ENCODE results near the gene STAC3.

The STAC3 gene

DNA sequence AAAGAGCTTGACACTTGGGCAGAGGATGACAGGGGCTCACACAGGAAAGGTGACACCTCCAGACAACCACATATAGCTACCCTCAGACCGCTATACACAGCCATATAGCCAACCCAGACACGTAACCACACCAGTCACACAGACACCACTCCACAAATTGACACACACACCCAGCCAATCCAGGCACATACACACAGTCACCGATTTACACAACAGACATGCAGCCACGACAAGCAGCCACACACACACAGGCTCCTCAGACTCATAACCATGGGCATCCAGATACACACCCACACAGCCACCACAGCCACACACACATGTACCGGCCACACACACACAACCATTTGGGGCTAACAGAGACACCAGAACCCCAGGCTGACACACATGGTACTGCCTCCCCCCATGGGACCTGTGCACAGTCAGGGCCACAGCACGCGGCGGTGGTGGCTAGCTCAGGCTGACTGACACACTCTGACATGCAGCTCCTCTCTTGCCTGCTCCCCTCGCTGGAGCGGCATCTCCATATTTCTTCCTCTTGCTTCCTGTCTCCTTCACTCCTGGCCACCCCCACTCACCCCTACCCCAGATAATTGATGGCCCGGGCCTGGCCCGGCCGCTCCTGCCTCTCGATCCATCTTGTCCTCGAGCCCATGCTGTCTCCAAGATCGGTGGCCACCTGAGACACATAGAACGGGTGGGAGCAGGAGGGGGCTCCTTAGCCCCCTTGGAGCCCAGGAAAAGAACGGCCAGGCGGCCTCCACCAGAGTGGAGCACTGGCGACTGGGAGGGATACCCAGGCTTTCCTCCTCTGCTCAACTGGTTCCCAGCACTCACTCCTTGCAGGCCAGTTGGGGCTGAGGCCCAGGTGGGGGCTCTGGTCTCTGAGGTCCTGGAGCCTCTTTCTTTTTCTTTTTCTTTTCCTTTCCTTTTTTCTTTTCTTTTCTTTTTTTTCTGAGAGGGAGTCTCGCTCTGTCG lies 27.5 kb downstream of the STAC3 start:
- TF ChIP-seq, protein P1, sequence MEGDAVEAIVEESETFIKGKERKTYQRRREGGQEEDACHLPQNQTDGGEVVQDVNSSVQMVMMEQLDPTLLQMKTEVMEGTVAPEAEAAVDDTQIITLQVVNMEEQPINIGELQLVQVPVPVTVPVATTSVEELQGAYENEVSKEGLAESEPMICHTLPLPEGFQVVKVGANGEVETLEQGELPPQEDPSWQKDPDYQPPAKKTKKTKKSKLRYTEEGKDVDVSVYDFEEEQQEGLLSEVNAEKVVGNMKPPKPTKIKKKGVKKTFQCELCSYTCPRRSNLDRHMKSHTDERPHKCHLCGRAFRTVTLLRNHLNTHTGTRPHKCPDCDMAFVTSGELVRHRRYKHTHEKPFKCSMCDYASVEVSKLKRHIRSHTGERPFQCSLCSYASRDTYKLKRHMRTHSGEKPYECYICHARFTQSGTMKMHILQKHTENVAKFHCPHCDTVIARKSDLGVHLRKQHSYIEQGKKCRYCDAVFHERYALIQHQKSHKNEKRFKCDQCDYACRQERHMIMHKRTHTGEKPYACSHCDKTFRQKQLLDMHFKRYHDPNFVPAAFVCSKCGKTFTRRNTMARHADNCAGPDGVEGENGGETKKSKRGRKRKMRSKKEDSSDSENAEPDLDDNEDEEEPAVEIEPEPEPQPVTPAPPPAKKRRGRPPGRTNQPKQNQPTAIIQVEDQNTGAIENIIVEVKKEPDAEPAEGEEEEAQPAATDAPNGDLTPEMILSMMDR (IDR thresholded peaks at IDR 0.05; ENCODE audit: low read depth, low read length, missing control alignments): no peak
- in situ Hi-C loops (cut with HindIII; ENCODE audit: low sequenced_read_pairs): no loop called here
- no peak overlapping the region for H3K4me3 ChIP-seq (ENCODE audit: low read depth, low read length)
- DNase-seq (ENCODE audit: low read depth): no peak

DNA sequence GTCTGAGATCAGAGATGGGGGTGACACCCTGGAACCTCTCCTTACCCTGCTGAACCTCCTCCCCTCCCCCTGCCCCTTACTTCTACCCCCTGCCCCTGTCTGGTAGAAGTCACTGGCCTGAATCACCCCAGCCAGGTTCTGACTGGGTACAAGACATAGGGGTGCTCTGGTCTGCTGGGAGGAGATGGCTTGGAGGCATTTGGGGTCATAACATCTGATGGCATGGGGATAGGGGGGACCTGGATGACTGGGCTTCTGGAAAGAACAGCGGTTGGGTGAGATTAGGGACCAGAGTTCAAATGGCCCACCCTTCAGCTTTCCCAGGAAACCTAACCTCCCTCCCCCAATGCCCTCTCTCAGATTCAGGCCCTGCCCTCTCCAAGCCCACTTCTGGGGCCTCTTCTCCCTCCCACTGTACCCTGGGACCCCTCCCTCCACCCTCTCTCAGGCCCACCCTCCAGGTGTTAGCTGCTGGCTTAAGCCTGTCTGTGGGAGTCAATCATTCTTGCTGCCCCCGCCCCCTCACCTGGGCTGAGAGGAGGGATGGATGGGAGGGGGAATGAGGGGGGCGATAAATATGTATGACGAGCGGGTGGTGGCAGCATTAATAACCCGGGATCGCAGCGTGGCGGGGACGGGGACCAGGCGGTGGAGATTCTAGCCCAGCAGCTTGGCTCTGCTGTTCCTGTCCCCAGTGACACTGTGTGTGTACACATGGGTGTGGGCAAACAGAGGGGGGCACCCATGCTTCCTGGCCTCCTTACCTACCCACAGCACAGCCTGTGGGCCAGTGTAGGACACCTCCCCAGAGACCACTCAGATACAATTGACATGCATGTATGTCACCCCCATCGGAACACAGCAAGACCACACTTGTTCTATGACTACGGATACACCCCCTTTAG lies 28.4 kb downstream of the STAC3 start:
- H3K4me3 ChIP-seq (ENCODE audit: low read depth, low read length): no peak overlapping the region
- in situ Hi-C loops (cut with HindIII; ENCODE audit: low sequenced_read_pairs): no loop called here
- TF ChIP-seq, protein P1 (IDR thresholded peaks at IDR 0.05; ENCODE audit: low read depth, low read length, missing control alignments): no peak
- DNase-seq (ENCODE audit: low read depth): no peak

DNA sequence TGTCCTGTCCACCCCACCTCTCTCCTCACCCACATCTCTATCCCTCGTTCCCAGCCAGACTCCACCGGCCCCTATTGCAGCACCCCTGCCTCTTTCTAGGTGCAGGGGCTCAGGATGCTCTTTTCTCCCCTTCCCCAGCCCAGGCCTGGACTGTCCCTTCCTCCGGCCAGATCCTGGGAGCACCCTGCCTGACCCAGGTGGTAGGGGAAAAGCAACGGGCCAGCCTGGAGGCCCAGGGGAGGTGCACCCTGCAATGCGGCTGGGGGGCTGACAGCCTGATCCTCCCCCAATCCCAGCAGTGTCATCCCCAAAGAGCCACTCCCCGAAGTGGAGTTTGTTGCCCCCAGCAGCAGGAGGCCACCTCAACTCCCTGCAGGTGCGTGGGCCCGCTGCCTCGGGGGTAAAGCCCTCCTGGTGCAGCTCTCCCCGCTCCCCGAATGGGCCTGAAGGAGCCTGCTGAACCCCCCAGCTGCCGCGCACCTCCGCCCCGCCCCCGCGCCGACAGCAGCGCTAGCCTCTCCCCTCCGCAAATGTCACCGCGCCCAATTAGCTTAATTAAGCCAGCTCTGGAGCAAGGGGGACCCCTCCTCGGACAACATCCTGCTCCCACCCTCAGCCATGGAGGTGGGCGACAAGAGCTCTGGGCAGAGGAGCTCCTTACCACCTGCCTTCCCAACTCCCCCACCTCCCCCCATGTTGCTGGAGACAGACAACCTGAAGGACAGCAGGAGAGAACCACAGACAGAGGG lies 29.6 kb downstream of the STAC3 start:
- TF ChIP-seq, protein P1 (IDR thresholded peaks at IDR 0.05; ENCODE audit: low read depth, low read length, missing control alignments): no peak

DNA sequence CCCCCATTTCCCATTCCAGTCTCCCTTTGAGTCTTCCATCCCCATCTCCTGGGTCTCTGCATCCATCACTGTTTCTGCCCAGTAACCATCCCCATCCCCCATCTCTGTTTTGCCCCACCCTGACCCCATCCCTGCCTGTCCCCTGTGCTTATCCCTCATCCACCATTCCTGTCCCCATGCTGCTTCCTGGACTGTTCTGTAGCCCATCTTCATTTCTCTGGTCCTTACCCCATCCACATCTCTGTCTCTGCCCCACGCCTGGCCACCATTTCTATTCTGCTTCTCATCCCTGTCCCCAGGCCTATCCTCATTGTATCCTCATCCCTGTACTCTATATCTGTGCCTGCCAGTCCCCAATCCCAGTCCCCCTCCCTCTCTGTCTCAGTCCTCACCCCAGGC lies 30.2 kb downstream of the STAC3 start:
- TF ChIP-seq, protein P1 (IDR thresholded peaks at IDR 0.05; ENCODE audit: low read depth, low read length, missing control alignments): no peak
- no peak overlapping the region for H3K4me3 ChIP-seq (ENCODE audit: low read depth, low read length)
- in situ Hi-C loops (cut with HindIII; ENCODE audit: low sequenced_read_pairs): no loop called here
- no peak for DNase-seq (ENCODE audit: low read depth)

More for the DNA sequence above, 29.6 kb downstream of the STAC3 start:
- no peak overlapping the region for H3K4me3 ChIP-seq (ENCODE audit: low read depth, low read length)
- DNase-seq (ENCODE audit: low read depth): no peak
- in situ Hi-C loops (cut with HindIII; ENCODE audit: low sequenced_read_pairs): no loop called here

DNA sequence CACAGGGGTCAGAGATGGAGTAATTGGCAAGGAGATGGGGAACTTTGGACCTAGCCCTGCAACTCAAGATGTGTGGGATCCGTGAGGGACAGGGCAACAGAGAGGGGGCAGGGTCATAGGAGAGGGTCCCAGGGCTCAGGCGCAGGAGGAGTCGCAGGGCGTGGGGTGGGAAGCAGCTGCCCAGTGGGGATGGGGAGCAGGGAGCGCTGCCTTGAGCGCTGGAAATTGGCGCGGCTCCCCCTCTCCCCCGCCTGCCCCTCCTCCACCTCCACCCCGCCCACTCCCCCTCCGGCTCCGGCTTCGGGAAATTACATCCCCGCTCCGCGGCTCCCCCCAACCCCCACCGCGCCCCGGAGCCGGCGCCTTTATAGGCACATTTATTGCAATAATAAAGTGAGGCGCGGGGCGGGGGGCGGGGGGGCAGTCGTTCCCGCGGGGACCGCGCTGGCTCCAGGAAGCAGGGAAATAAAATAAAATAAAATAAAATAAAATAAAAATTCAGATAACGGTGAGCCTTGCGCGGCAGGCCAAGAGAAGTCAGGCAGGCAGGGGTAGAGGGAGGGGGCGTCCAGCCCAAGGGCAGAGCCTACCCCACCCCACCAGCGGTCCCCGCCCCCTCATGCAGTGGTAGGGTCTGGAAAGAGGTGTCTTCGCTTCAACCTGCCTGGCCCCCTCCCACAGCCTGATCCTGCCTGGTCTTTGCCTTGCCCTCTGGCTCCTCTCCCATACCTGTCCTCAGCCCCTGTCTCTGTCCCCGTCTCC lies 30.8 kb downstream of the STAC3 start:
- in situ Hi-C loops (cut with HindIII; ENCODE audit: low sequenced_read_pairs): no loop called here
- TF ChIP-seq, protein P1 (IDR thresholded peaks at IDR 0.05; ENCODE audit: low read depth, low read length, missing control alignments): no peak
- no peak overlapping the region for H3K4me3 ChIP-seq (ENCODE audit: low read depth, low read length)
- no peak for DNase-seq (ENCODE audit: low read depth)
